Islet precursor cell (in vitro differentiated cells): Measurements from ENCODE around the gene TSHZ2.
"Not testable (repeated sequence)": the region's sequence is repeated elsewhere in the genome, so short reads cannot be mapped to it uniquely, and the experiment has no call there.

Experiments
- DNase-seq: peaks from one replicate; pipeline ENCODE4 v3.0.0-alpha.2; 2018

The TSHZ2 gene

GRCh38 chr20:53402233-53403005, 430.3 kb downstream of the TSHZ2 start:
- DNase-seq, result no peak

DNA sequence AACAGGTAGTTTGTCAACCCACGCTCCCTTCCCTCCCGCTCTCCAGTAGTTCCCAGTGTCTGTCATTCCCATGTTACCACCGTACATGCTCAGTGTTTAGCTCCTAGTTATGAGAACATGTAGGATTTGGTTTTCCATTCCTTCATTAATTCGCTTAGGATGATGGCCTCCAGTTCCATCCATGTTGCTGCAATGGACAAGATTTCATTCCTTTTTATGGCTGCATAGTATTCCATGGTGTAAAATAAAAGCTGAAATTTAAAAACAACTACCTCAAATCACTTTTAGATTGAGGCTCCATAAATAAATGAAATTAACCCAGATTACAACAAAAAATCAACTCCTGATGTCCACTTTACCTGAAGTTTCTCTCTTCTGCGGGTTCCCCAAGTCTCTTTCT, 430.9 kb downstream of the TSHZ2 start:
- no peak for DNase-seq

- DNase-seq, result no peak
These were observed 433.0 kb downstream of the TSHZ2 start for GRCh38 chr20:53405139-53405538.

- no peak for DNase-seq
These were observed 434.4 kb downstream of the TSHZ2 start for GRCh38 chr20:53406580-53406979.

DNA sequence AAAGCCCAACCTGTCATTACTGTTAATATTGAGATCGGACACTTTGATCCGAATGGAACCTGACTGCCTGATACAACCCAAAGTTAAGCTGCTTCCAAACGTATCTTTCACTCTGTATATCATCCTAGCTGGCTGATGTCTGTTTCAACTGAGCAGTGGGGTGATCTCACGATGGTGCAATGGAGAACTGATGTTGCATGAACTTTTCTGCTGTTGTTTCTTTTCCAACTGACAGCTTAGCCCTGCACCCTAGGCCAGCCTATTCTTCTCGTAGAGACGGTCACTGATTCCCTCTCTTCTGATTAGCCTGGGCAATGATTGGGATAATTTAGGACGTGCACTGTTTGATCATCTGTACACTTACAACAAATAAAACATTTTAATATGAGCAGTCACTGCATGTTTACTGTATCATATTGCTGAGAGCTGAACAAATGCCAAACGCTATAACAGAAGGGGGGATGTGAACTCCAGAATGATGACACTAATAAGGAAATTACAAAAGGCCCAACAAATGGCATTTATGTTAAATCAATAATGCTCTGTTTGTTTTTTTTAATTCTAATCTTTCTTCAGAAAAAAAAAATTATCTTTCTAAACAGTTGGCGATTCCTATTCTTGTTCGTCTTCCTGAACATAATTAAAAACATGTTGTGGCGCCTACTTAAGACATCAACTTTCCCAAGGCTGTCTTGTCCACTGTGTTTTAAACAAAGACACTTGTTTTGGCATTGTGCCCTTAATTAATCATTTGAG, 436.7 kb downstream of the TSHZ2 start:
- DNase-seq, result no peak

DNA sequence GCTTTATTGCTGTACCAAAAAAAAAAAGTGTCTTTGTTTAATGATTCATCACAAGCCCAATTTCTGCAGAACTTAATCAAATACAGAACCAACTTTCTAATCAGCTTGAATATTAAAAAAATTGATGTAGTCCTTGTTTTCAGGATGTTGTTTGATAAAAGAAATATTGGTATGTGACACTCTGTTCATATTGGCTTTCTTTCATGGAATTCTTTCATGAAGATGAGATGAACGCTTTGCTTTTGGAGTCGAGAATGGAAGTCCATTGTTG, 437.2 kb downstream of the TSHZ2 start:
- DNase-seq, result no peak

DNA sequence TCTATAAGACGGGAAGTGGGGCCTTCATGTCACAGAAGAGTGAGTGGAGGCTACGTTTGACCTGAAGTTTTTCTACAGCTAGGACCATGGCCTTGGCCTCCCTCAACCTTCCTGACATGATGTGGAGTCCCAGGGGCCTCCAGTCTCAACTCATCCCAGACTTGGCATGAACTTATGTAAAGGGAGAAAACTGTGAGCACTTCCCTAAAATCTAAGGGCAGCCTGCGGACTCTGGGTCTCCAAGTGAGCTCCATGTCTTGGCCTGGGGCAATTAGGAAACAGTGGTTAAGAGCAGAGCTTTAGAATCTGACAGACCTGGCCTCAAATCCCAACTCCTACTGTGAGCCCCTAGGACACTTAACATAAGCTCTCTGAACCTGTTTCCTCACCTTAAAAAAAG, 439.0 kb downstream of the TSHZ2 start:
- no peak for DNase-seq

GRCh38 chr20:53411891-53412290, 439.7 kb downstream of the TSHZ2 start:
- DNase-seq, result no peak

GRCh38 chr20:53412577-53413185, 440.5 kb downstream of the TSHZ2 start:
- no peak for DNase-seq

- DNase-seq, result peak; percentile 87
These were observed 441.1 kb downstream of the TSHZ2 start for GRCh38 chr20:53413186-53413631.

GRCh38 chr20:53413845-53414244, 441.7 kb downstream of the TSHZ2 start:
- not testable (repeated sequence) for DNase-seq

- DNase-seq, result no peak
These were observed 447.7 kb downstream of the TSHZ2 start for GRCh38 chr20:53419693-53420460.

DNA sequence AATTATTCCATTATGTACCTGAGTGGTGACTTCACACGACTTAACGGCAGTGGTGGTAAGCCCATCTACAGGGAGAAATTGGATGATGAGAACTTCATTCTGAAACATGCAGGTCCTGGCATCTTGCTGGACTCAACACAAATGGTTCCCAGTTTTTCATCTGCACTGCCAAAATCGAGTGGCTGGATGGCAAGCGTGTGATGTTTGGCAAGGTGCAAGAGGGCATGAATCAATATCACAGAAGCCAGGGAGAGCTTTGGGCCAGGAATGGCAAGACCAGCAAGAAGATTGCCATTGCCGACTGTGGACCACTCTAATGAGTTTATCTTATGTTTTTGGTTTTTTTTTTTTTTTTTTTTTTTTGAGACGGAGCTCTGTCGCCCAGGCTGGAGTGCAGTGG, 449.2 kb downstream of the TSHZ2 start:
- DNase-seq, result no peak

DNA sequence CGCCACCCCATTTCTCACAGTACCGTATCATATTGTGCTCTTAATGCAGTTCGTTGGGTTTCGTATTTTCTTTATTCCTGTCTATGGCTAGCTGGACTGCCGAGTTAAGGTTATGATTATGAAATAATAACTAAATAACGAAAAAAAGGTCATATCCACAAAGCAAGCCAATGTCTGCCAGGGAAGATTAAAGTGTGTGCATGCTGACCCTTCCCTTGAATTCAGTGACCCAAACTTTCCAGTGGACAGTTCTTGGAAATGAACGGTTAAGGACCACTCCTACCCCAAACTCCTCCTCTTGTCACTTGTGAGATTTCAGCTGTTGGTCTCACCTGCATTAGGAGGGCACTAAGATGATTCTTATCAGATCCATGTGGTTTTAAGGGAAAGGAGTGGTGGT, 449.9 kb downstream of the TSHZ2 start:
- no peak for DNase-seq

DNA sequence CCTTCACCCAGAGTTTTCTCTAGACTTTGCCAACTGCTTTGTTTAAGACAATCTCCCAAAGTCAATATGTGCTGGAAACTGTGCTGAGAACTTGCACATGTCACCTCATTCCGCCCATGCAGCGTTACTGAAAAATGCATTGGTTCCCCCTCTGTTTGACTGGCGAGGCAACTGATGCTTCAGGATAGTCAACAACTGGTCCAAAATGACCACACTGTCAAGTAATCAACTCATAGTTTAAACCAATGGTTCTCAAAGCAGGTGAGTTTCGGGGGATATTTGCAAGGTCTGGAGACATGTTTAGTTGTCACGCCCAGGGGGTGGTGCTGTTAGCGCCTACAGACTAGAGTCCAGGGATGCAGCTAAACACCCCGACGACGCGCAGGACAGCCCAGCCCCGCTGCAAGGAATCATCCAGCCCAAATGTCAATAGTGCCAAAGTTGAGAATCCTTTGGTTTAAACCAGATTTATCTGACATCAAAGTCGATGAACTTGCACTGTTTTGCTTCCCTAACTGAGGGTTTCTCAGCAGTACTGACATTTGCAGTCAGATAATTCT, 451.5 kb downstream of the TSHZ2 start:
- no peak for DNase-seq

DNA sequence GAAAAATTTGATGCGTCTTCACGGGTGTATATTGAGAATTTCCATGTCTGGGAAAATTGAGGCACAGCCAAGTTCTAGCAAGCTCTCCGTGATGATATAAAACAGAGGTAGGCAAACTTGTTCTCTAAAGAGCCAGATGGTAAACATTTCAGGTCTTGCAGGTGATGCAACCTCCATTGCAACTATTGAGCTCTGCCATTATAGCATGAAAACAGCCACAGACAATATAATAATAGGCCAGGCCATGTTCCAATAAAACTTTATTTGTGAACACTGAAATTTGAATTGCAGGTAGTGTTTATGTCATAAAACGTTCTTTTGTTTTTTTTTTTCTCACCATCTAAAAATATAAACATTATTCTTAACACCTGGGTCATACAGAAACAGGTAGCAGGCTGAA, 453.3 kb downstream of the TSHZ2 start:
- DNase-seq, result no peak

- no peak for DNase-seq
These were observed 453.8 kb downstream of the TSHZ2 start for GRCh38 chr20:53425941-53426340.

- DNase-seq, result no peak
These were observed 454.7 kb downstream of the TSHZ2 start for GRCh38 chr20:53426766-53427312.

GRCh38 chr20:53427951-53428350, 455.8 kb downstream of the TSHZ2 start:
- DNase-seq, result no peak

- DNase-seq, result no peak
These were observed 456.4 kb downstream of the TSHZ2 start for GRCh38 chr20:53428588-53428987.

DNA sequence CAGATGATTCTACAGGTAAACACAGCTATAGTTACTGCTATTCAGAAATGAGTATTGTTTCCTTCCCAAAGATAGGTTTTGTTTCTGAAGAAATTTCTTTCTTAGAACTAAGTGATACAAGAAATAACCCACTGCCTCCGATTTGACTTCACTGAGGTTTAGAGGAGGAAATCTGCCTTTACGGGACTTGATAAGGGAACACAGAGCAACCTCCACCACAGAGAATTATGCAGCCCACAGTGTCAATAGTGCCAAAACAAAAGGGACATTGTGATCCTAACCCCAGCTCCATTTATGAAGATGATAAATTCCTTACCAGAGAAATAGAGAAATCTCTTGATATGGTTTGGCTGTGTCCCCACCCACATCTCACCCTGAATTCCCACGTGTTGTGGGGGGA, 456.8 kb downstream of the TSHZ2 start:
- no peak for DNase-seq

DNA sequence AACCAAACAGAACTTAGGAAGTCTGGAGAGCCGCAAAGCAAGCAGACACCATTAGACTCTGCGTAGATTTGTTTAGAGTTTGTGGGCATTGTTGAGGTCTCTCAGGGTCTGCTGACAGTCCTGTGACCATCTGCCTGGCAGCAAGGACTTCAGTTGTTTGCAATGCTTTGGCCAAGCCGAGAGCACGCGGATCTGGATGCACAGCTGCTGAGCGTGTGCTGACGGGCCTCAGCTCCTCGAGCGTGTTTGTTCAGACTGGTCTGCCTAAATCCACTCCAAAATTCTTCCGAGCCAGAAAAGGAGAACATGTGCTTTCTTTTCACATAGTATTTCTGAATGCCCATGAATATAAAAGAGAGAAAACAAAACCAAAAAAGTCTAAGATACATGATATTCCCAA, 462.5 kb downstream of the TSHZ2 start:
- no peak for DNase-seq

DNA sequence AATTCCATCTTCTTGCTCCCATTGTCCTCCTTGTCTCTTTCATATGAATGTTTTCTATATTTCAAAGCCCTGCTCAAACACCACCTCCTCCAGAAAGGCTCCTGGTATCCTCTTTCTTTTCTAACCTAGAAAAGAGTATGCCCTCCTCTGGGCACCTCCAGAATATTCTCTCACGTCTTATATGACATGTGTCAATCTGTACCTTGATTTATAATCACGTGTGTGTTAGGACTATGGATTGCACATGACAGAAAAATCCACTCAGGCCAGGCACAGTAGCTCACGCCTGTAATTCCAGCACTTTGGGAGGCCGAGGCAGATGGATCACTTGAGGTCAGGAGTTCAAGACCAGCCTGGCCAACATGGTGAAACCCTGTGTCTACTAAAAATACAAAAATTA, 464.8 kb downstream of the TSHZ2 start:
- not testable (repeated sequence) for DNase-seq
